GM21447 (cell line): Measurements from ENCODE around the gene CHDH.

Experiments used
- ATAC-seq: cut with Tn5 transposase; IDR thresholded peaks from one replicate; pipeline ENCODE4 v1.9.1; 2021; ENCODE audit not compliant: unreplicated experiment

CHDH gene, protein sequence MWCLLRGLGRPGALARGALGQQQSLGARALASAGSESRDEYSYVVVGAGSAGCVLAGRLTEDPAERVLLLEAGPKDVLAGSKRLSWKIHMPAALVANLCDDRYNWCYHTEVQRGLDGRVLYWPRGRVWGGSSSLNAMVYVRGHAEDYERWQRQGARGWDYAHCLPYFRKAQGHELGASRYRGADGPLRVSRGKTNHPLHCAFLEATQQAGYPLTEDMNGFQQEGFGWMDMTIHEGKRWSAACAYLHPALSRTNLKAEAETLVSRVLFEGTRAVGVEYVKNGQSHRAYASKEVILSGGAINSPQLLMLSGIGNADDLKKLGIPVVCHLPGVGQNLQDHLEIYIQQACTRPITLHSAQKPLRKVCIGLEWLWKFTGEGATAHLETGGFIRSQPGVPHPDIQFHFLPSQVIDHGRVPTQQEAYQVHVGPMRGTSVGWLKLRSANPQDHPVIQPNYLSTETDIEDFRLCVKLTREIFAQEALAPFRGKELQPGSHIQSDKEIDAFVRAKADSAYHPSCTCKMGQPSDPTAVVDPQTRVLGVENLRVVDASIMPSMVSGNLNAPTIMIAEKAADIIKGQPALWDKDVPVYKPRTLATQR

DNA sequence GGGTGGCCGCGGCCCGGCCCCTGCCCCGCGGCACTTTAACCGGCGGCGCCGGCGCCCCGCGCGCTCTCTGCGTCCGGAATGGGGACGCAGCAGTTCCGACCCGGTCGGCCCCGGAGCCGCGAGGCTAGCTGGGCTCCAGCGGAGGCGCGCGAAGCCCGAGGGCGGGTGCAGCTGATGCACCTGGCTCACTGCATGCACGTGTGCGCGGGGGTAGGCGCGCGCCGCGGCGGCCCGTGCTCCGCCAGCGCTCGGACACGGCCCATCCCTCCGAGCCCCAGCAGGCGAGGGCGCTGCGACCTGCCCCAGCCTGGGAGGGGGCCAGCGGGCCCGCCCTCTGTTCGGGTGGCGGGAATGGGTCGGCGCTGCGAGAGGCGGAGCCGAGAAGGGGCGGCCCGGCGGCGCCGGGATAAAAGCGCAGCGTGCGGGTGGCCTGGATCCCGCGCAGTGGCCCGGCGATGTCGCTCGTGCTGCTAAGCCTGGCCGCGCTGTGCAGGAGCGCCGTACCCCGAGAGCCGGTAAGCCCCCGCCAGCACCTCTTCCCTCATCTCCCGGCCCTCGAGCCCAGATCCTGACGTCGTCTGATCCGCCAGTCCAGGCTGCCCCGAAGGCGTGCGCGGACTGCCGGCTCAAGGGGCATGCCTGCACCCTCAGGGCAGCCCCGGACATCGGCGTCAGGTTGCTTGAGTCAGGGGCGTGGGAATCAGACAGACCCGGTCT is at the start of gene CHDH, which contains the start of gene IL17RB:
Gene CHDH (minus strand): TSS at position 286 of the 717 bp plus-strand sequence. CDS start 22,411 bp downstream, outside the sequence.
Gene IL17RB (plus strand): TSS at position 435 of the 717 bp plus-strand sequence. CDS start 21 bp downstream, at position 456.
- no peak for ATAC-seq

GRCh38 chr3:53892286-53892637 is 46.0 kb upstream of the CHDH start:
- ATAC-seq: no peak

DNA sequence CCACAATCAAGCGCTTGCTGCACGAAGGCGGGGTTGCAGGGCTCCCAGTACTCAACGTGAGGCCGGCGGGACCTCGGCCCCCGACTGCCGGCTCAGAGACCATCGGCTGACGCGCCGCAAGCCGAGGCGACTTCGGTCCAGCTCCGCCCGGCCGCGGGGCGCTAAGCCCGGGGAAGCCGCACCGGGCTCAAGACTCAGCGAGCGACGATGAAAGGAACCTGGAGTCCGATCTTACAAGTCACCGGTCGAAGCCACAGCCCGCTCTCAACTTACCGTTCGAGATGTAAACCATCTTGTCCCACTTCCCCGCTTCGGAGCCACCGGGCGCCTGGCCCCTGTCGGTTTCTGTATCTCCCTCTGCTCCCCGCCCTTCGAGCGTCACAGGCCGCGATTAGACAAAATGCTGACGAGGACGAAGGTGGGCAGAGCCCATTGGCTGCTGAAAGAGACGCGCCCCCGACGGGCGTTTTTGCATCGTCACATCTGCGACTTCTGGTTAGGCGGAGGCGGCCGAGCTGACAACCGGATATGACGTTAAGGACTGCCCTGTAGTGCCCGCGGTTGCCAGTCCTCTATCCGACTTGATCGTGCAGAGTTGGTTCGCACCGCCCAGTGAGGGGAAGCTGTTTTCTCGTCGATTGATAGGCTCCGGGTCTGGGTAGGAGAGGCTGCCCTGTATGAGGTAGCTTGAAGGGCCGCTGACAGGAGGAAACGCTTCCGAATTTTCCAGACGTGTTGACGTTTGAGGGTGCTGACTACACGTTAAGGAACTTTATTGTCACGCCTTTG is 45.5 kb upstream of the CHDH start, which contains the start of gene SELENOK:
Gene SELENOK (minus strand): TSS at position 363 of the 789 bp plus-strand sequence.
- ATAC-seq: peak; percentile 96

DNA sequence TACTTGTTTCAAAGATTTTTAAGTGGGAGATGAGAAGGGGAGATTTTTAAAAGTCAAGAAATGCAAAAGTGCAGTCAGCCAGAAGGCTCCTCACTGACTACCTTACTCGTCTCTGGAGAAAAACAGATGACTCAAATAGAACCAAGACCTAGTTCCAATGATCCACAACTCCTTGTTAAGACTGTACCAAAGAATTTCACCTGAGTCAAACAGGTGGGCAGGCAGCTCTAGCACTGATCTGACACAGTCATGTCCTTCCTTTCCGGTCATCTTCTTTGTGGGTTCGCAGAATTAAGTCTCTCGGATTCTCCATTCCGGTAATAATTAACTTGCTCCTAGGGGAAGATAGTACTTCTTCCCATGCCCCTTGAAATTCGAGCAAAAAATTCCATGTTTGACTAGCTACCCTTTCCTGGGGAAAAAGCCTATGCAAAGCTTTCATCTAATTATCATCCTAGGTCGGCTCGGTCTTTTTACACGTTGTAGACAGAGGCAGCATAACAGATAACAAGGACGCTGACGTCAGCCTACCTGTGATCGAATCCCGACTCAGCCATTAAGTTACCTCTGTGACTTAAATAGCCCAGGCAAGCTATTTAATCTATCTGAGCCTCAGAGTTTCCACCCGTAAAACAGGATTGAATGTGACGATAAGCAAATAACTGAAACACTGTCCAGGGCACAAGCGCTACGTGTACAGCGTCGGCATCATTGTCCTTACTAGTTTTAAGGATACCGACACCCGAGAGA is 44.7 kb upstream of the CHDH start:
- peak; percentile 4 for ATAC-seq

GRCh38 chr3:53888232-53888631 is 42.0 kb upstream of the CHDH start:
- no peak for ATAC-seq

GRCh38 chr3:53887446-53887845 is 41.2 kb upstream of the CHDH start:
- no peak for ATAC-seq

GRCh38 chr3:53885239-53885638 is 39.0 kb upstream of the CHDH start:
- no peak for ATAC-seq

DNA sequence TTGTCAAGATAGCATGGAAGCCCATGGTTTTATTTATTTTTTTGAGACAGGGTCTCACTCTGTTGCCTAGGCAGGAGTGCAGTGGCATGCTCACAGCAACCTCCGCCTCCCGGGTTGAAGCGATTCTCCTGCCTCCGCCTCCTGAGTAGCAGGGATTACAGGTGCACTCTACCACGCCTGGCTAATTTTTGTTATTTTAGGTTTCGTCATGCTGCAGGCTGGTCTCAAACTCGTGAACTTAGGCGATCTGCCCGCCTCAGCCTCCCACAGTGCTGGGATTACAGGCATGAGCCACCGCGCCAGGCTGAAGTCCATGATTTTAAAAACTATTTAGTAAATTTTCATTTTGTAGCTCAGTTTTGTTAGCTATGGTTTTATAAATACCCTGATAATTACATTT is 38.4 kb upstream of the CHDH start:
- no peak for ATAC-seq

- ATAC-seq: no peak
Observed at GRCh38 chr3:53883008-53883407, 36.8 kb upstream of the CHDH start.

DNA sequence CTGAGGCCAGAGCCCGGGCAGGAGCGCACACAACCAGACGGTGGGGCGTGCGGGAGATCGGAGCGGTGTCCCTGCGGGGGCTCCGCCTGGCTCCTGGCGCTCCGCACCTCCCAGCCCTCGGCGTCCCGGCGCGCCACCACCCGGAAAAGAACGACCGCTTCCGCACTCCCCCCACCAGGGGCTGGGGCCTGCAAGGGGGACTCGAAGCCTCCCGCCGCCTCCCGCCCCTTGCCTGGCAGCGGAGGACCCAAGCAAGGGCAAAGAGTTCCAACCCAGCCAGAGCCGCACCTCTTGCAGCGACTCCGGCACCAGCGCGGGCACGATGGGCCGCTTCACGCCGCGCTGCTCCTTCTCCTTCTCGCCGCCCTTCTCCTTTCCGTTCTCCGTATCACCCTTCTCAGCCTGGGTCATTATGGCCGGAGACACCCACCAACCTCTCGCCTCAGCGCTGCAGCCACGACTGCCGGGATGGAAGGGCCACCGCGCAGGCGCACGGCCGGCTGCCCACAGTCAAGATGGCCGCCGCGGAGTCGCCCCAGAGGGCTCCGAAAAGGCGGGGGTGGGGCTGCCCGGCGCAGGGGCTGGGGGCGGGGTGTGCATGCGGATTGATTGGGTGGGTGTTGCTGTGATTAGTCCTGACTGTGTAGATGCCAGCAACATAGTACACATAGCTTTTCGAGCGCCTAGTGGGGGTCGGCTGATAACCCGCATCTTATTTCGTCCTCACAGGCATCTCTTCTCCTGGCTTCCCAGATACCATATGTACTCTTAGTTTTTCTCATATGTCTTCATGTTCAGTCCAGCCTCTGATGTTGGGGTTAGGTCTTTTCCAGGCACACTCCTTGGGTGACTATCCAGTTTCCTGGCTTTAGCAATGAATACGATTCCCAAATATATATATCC is 35.7 kb upstream of the CHDH start, which contains the start of gene ACTR8:
Gene ACTR8 (minus strand): TSS at position 462 of the 903 bp plus-strand sequence. CDS start 51 bp downstream, at position 411.
- peak; percentile 77 for ATAC-seq

DNA sequence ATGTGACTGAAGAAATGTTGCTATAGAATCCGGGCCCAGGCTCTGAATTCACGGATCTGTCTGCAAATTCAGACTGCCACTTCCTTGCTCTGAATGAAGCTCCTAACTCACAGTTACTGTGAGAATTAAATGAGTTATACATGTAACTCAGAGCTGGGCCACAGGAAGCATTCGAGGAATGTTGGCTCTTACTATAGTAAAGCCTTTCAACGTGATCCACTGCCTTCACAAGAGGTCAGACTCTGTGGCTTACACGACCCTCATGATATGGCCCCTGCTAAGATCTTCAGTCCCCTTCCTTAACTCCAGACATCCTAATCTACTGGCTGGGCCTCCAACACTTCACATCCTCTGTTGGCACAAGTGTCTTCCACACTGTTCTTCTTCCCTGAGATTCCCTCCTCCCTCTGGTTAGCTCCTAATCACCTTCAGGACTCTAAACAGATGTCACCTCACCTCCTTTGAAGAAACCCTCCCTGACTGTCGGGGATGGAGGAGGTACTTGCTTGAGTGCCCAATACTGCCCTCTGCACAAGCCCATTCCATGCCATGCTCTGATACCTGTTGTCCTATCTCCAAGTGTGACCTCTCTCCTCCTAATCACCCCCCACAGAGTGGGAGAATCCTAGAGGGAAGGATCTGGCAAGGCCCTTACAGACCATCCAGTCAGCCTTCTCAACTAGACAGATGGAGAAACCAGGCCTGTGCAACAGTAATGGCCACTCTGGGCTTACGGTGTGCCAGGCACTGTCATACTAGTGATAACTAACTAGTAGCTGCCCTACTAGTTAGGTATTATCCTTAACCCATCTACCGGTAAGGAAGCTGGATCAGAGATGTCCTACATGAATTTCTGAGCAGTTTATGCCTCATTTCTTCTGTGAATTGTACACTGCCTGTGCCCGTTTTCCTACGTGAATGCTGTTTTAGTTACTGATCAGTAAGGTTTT is 34.5 kb upstream of the CHDH start:
- no peak for ATAC-seq

GRCh38 chr3:53865732-53866499 is 19.7 kb upstream of the CHDH start:
- peak; percentile 59 for ATAC-seq

- ATAC-seq: no peak
Observed at GRCh38 chr3:53863145-53863544, 16.9 kb upstream of the CHDH start.

- ATAC-seq: no peak
Observed at GRCh38 chr3:53862241-53862640, 16.0 kb upstream of the CHDH start.

DNA sequence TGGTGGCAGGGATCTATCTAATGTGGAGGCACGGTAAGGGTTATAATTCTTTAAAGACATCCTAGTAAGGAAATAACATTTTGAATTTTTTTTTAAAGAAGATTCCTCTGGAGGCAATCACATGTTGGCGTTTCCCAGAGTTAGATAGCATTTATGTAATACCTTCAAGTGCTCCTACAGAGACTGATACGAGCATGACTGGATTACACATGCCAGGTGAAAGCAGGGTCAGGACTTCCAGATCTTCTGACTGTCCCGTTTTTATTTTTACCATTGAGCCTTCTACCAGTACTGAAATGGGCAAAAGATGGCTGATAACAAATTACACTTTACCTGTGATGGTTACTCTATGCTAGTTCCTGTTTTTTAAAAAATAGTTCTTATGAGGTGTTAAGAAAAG is 14.0 kb upstream of the CHDH start:
- ATAC-seq: no peak

GRCh38 chr3:53859178-53859577 is 13.0 kb upstream of the CHDH start:
- no peak for ATAC-seq

GRCh38 chr3:53858096-53858741 is 12.0 kb upstream of the CHDH start:
- no peak for ATAC-seq
